BLaER1 (cell line): ENCODE results near the gene RHOXF1.
"Not testable (repeated sequence)": the region's sequence is repeated elsewhere in the genome, so short reads cannot be mapped to it uniquely, and the experiment has no call there.

Experiments used
- H3K27ac ChIP-seq: shearing (Covaris generic); formaldehyde crosslinking; 2 replicates; pipeline ENCODE4 v1.8.1; 2022
- H3K27me3 ChIP-seq: shearing (Covaris generic); formaldehyde crosslinking; 2 replicates; pipeline ENCODE4 v1.8.1; 2022
- H3K36me3 ChIP-seq: shearing (Covaris generic); formaldehyde crosslinking; 2 replicates; pipeline ENCODE4 v1.8.1; 2022
- H3K4me1 ChIP-seq: shearing (Covaris generic); formaldehyde crosslinking; 2 replicates; pipeline ENCODE4 v1.8.1; 2022
- H3K4me2 ChIP-seq: shearing (Covaris generic); formaldehyde crosslinking; 2 replicates; pipeline ENCODE4 v1.8.1; 2022
- H3K4me3 ChIP-seq: shearing (Covaris generic); formaldehyde crosslinking; 2 replicates; pipeline ENCODE4 v1.8.1; 2022
- H3K9ac ChIP-seq: shearing (Covaris generic); formaldehyde crosslinking; 2 replicates; pipeline ENCODE4 v1.8.1; 2022
- H3K9me3 ChIP-seq: shearing (Covaris generic); formaldehyde crosslinking; 2 replicates; pipeline ENCODE4 v1.8.1; 2022
- H4K20me1 ChIP-seq: shearing (Covaris generic); formaldehyde crosslinking; 2 replicates; pipeline ENCODE4 v1.8.1; 2022
- Cebpa-rat ChIP-seq: shearing (Covaris generic); IDR thresholded peaks from 2 replicates; pipeline ENCODE4 v1.8.1; 2022

RHOXF1 gene

DNA sequence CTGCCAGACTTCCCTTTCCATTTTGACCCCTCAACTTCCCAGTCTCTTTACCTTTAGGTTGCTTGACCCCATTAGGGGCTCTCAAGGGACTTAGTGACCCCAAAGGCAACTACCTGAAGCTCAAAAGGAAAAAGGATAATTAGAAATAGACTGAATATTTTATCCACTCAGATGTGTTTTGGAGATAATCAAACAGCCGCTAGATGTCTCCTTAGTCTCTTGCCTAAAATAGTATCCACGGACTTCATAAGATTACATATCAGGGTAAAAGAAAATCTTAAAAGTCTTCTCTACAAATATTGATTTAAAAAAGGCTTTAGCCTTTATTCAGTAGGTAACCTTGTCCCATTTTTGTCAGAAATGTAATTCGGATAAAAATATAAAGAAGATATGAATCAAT lies 21.7 kb upstream of the RHOXF1 start:
- TF ChIP-seq Cebpa-rat = no peak
- Histone ChIP-seq H3K9ac (no peak overlapping the region), H3K36me3 (no peaks in the 10 kb centered on the region), H3K9me3 (no peaks in the 10 kb centered on the region), H3K4me1 (no peaks in the 10 kb centered on the region), H3K27ac (no peak overlapping the region), H3K4me3 (no peak overlapping the region), H3K4me2 (no peak overlapping the region), H4K20me1 (no peaks in the 10 kb centered on the region), H3K27me3 (no peaks in the 10 kb centered on the region)

DNA sequence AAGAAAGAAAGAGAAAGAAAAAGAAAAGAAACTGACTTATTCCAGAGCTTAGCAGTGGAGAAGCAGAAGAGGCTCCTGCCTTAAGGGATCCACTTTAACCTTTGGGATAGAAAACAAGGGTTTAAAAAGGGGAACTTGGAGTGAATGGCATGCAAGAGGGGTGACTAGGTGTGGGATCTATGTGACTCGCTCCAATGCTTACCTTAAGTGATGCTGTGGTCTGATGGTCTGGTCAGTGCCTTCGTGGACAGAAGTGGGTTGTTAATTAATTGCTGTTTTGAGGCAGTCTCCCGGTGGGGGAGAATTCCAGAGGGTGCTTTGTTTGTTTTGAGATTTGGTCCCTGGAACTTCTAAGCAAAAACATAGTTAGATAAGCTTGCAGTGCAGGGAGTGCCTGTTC lies 21.1 kb upstream of the RHOXF1 start:
- H3K4me1 ChIP-seq = no peaks in the 10 kb centered on the region
- H3K9ac ChIP-seq = no peak overlapping the region
- no peak overlapping the region for H3K4me3 ChIP-seq
- no peaks in the 10 kb centered on the region for H3K9me3 ChIP-seq
- H3K4me2 ChIP-seq = no peak overlapping the region
- no peak overlapping the region for H3K27ac ChIP-seq
- no peak for TF ChIP-seq Cebpa-rat
- no peaks in the 10 kb centered on the region for H4K20me1 ChIP-seq
- H3K27me3 ChIP-seq = no peaks in the 10 kb centered on the region
- H3K36me3 ChIP-seq = no peaks in the 10 kb centered on the region

DNA sequence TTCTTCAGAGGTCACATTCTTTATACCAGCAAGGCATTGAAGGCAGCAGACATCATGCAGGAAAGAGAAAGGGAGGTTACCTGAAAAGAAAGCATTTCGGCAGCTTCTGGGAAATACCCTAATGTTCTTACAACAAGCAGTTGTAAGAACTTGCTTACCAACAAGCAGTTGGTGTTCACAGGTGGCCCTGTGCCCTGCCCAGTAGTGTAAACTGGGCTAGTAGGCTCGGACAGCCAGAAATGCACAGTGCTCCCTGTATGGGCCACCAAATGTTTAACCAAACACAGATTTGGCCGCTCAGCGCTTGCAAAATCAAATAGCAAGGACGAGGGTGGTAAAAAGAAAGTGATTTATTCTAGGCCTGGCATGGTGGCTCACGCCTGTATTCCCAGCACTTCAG lies 20.4 kb upstream of the RHOXF1 start:
- Histone ChIP-seq H3K27ac (no peak overlapping the region), H3K4me1 (no peaks in the 10 kb centered on the region), H3K9me3 (no peaks in the 10 kb centered on the region), H3K9ac (no peak overlapping the region), H3K27me3 (no peaks in the 10 kb centered on the region), H3K4me2 (no peak overlapping the region), H4K20me1 (no peaks in the 10 kb centered on the region), H3K36me3 (no peaks in the 10 kb centered on the region), H3K4me3 (no peak overlapping the region)
- no peak for TF ChIP-seq Cebpa-rat

DNA sequence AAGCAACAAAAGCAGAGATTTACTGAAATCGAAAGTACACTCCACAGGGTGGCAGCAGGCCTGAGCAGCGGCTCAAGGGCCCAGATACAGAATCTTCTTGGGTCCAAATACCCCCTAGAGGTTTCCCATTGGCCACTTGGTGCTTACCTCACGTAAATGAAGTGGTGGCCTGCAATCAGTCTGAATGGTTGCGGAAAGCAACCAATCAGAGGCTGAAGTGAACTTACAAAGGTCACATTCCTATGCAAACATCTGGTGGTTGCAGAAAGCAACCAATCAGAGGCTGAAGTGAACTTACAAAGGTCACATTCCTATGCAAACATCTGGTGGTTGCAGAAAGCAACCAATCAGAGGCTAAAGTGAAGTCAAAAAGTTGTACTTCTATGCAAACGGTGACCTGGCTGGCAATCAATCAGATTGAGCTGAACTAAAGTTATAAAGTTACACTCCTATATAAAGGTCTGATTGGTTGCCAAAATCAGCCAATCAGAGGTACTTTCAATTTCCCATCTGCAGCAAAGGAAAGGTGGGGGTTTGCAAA lies 12.7 kb upstream of the RHOXF1 start:
- not testable (repeated sequence) for H3K36me3 ChIP-seq, H4K20me1 ChIP-seq, H3K4me2 ChIP-seq, H3K27ac ChIP-seq, H3K9me3 ChIP-seq, H3K4me3 ChIP-seq, H3K9ac ChIP-seq, H3K27me3 ChIP-seq
- H3K4me1 ChIP-seq = peaks cover 12% of the 10 kb centered on the region

DNA sequence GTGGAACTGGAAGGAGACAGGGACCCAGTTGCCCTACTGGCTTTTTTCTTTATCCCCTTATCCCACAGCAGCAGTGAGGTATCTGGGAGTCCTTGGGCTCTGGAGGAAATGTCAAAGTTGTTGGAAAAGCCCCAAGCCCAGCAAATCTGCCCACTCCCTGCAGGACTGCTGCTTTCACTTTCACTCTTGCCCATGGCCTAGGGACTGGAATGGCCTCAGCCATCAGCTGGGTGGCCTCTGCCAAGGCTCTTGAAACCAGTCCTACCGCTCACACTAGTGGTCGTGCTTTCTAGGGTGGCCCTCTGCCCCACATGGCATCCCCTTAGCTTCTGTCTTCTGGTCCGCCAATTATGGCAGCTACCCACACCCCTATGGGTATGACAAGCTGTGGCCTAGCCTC lies 9.7 kb upstream of the RHOXF1 start:
- Histone ChIP-seq H4K20me1 (no peaks in the 10 kb centered on the region), H3K27me3 (no peaks in the 10 kb centered on the region), H3K27ac (no peak overlapping the region), H3K4me1 (peaks cover 12% of the 10 kb centered on the region), H3K9ac (no peak overlapping the region), H3K9me3 (peaks cover 4% of the 10 kb centered on the region; the same call in 1 of the 2 replicates), H3K36me3 (no peaks in the 10 kb centered on the region), H3K4me3 (no peak overlapping the region), H3K4me2 (peak overlapping the region; percentile 25)
- TF ChIP-seq Cebpa-rat = no peak

DNA sequence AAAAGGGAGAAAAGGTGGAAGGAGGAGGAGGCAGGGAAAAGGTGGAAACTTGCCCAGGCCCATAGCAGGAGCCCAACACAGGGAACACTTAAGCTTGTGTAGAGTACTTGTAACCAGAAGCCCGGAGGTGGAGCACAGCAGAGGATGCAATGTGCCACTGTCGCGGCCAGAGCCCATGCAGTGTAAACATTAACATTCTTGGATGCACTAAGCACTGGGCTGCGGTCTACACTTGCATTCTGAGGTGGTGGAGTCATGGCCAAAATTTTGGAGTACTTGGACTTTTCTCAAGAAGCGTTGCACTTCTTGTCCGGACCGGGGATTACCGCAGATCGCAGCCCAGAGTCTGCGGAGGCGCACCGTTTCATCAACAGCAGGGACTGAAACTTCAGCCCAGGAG lies 4.5 kb upstream of the RHOXF1 start:
- no peaks in the 10 kb centered on the region for H3K36me3 ChIP-seq
- H3K9ac ChIP-seq = no peak overlapping the region
- H3K4me1 ChIP-seq = peaks cover 8% of the 10 kb centered on the region
- no peak overlapping the region for H3K4me2 ChIP-seq
- no peaks in the 10 kb centered on the region; the same call in 1 of the 2 replicates for H3K9me3 ChIP-seq
- H3K27me3 ChIP-seq = no peaks in the 10 kb centered on the region
- no peak for TF ChIP-seq Cebpa-rat
- no peak overlapping the region for H3K4me3 ChIP-seq
- H4K20me1 ChIP-seq = no peaks in the 10 kb centered on the region
- H3K27ac ChIP-seq = no peak overlapping the region

DNA sequence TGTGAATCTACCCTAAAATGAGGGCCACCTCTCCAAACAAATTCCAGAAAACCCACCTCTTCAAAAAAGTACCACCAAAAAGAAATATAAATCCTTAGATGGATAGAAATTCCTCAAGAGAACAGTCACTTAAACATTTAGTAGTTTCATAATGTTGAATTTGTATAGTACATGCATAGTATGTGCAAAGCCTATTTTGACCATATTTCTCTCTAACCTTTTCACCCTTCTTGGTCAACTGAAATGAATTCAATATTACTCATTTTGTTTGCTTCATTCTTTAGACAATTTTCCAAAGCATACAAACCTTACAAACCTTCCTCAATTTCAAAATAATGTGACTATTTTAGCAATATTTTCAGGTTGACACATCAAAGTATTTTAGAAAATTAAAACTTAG lies 4.1 kb downstream of the RHOXF1 start:
- H3K27me3 ChIP-seq = no peaks in the 10 kb centered on the region
- H3K4me1 ChIP-seq = no peaks in the 10 kb centered on the region
- no peaks in the 10 kb centered on the region; the same call in 1 of the 2 replicates for H3K9me3 ChIP-seq
- no peak overlapping the region for H3K4me2 ChIP-seq
- H3K27ac ChIP-seq = no peak overlapping the region
- no peaks in the 10 kb centered on the region for H4K20me1 ChIP-seq
- H3K4me3 ChIP-seq = no peak overlapping the region
- no peak for TF ChIP-seq Cebpa-rat
- H3K9ac ChIP-seq = no peak overlapping the region
- no peaks in the 10 kb centered on the region for H3K36me3 ChIP-seq

DNA sequence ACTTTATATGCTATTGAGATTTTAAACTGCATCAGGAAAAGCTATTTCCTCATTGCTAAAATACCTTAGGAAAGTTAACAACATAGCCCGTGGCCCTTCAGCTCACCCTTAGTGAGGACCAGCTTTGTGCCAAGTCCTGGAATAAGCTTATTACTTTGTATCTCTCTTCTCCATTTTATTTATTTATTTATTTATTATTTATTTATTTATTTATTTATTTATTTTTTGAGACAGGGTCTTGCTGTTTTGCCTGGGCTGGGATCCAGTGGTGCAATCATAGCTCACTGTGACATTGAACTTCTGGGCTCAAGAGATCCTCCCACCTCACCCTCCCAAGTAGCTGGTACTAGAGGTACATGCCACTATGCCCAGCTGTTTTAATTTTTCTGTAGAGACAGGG lies 6.3 kb downstream of the RHOXF1 start:
- H3K36me3 ChIP-seq = no peaks in the 10 kb centered on the region
- no peaks in the 10 kb centered on the region for H4K20me1 ChIP-seq
- no peak for TF ChIP-seq Cebpa-rat
- peaks cover 12% of the 10 kb centered on the region for H3K9me3 ChIP-seq
- H3K4me1 ChIP-seq = no peaks in the 10 kb centered on the region
- no peak overlapping the region for H3K4me2 ChIP-seq
- H3K9ac ChIP-seq = no peak overlapping the region
- H3K4me3 ChIP-seq = no peak overlapping the region
- no peak overlapping the region for H3K27ac ChIP-seq
- no peaks in the 10 kb centered on the region for H3K27me3 ChIP-seq

DNA sequence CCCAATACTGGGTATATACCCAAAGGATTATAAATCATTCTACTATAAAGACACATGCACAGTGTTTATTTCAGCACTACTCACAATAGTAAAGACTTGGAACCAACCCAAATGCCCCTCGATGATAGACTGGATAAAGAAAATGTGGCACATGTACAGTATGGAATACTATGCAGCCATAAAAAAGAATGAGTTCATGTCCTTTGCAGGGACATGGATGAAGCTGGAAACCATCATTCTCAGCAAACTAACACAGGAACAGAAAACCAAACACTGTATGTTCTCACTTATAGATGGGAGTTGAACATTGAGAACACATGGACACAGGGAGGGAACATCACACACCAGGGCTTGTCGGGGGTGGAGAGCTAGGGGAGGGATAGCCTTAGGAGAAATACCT lies 11.0 kb downstream of the RHOXF1 start:
- not testable (repeated sequence) for H3K4me1 ChIP-seq, H3K4me2 ChIP-seq, H3K36me3 ChIP-seq, H3K27me3 ChIP-seq, H3K9ac ChIP-seq, H3K27ac ChIP-seq, H4K20me1 ChIP-seq, H3K4me3 ChIP-seq
- peaks cover 55% of the 10 kb centered on the region for H3K9me3 ChIP-seq

DNA sequence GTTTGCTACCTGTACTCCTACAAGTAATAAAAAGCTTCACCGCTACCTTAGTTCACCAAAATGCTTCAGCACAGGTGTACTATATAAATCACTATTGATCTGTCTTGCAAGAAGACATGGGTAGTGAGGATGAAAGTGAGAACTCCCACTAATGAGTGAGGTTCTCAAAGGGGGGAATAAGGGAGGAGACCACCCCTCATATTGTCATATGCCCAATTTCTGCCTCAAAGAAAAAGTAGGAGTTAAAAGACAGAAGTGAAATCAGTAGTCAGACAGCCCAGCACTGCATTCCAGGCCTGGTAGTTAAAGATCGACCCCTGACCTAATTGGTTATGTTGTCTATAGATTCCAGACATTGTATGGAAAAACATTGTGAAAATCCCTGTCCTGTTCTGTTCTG lies 14.7 kb downstream of the RHOXF1 start:
- not testable (repeated sequence) for H3K9ac ChIP-seq, H3K27ac ChIP-seq, H3K4me2 ChIP-seq, H3K4me1 ChIP-seq, H4K20me1 ChIP-seq, H3K27me3 ChIP-seq, H3K36me3 ChIP-seq, H3K4me3 ChIP-seq
- H3K9me3 ChIP-seq = peaks cover 70% of the 10 kb centered on the region

DNA sequence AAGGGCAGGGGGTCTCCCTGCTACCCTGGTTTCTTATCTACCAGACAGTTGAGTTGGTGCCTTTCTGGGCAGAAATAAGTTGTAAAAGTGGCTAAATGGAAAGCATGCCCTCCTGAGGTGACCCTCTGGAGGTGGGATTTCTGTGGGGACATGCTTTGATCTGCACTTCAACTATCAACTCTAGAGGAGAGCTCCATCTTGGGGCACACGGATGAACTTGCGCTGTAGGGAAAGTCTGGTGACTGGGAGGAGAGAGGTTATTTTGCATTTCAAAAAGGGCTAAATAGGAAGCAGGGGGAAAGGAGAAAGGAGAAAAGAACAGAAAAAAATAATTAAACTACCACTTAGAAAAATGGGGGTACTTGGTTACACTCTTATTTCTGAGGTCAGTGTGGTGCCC lies 25.5 kb downstream of the RHOXF1 start:
- no peak for TF ChIP-seq Cebpa-rat

More for the DNA sequence above, 25.5 kb downstream of the RHOXF1 start:
- Histone ChIP-seq H3K4me2 (no peak overlapping the region), H3K36me3 (no peaks in the 10 kb centered on the region), H3K27ac (no peak overlapping the region), H3K9me3 (no peaks in the 10 kb centered on the region), H3K4me1 (no peaks in the 10 kb centered on the region), H3K9ac (no peak overlapping the region), H3K4me3 (no peak overlapping the region), H4K20me1 (no peaks in the 10 kb centered on the region), H3K27me3 (no peaks in the 10 kb centered on the region)
